MM.1S (cell line): ENCODE measurements around the gene ETV5.

ENCODE experiments used
- DNase-seq: peaks from one replicate; pipeline ENCODE4 v3.0.0-alpha.2; 2015
- H2AFZ ChIP-seq: fragments of 300-600 bp; sonication (generic); 2 replicates; pipeline ENCODE4 v1.6.0; 2016; ENCODE audit warnings: antibody characterized with exemption, low read length
- H3F3A ChIP-seq: fragments of 300-600 bp; sonication (generic); 2 replicates; pipeline ENCODE4 v1.6.1; 2016; ENCODE audit warnings: mild to moderate bottlenecking, antibody characterized with exemption, low read length, moderate library complexity, mixed read lengths; ENCODE audit not compliant: insufficient read depth
- H3K27ac ChIP-seq: fragments of 300-600 bp; sonication (generic); 2 replicates; pipeline ENCODE4 v1.5.1; 2016; ENCODE audit warnings: mild to moderate bottlenecking, low read length
- H3K27me3 ChIP-seq: fragments of 300-600 bp; sonication (generic); replicated peaks from 2 replicates; pipeline ENCODE4 v1.6.0; 2016; ENCODE audit warnings: low read length; ENCODE audit not compliant: insufficient read depth
- H3K36me3 ChIP-seq: fragments of 300-600 bp; sonication (generic); replicated peaks from 2 replicates; pipeline ENCODE4 v1.6.1; 2016; ENCODE audit warnings: mild to moderate bottlenecking, low read length, mixed read lengths; ENCODE audit not compliant: insufficient read depth
- H3K4me1 ChIP-seq: fragments of 300-600 bp; sonication (generic); 2 replicates; pipeline ENCODE4 v1.6.1; 2016; ENCODE audit warnings: low read length, mixed read lengths
- H3K4me2 ChIP-seq: fragments of 300-600 bp; sonication (generic); 2 replicates; pipeline ENCODE4 v1.6.0; 2016; ENCODE audit warnings: low read depth, low read length
- H3K4me3 ChIP-seq: fragments of 300-600 bp; sonication (generic); 2 replicates; pipeline ENCODE4 v1.5.1; 2016; ENCODE audit warnings: low read length, mixed read lengths
- H3K79me2 ChIP-seq: fragments of 300-600 bp; sonication (generic); 2 replicates; pipeline ENCODE4 v1.6.1; 2016; ENCODE audit warnings: mixed run types, low read length, mixed read lengths
- H3K9ac ChIP-seq: fragments of 300-600 bp; sonication (generic); 2 replicates; pipeline ENCODE4 v1.6.1; 2016; ENCODE audit warnings: low read length, mixed read lengths
- H3K9me2 ChIP-seq: fragments of 300-600 bp; sonication (generic); replicated peaks from 2 replicates; pipeline ENCODE4 v1.6.1; 2016; ENCODE audit warnings: mild to moderate bottlenecking, low read length, mixed read lengths; ENCODE audit not compliant: insufficient read depth
- H3K9me3 ChIP-seq: fragments of 300-600 bp; sonication (generic); replicated peaks from 2 replicates; pipeline ENCODE4 v1.6.1; 2016; ENCODE audit warnings: mild to moderate bottlenecking, low read length, mixed read lengths; ENCODE audit not compliant: insufficient read depth
- H4K20me1 ChIP-seq: fragments of 300-600 bp; sonication (generic); 2 replicates; pipeline ENCODE4 v1.6.1; 2016; ENCODE audit warnings: mild to moderate bottlenecking, low read length, moderate library complexity, mixed read lengths; ENCODE audit not compliant: insufficient read depth
- EZH2 ChIP-seq: fragments of 300-600 bp; sonication (generic); optimal IDR thresholded peaks from 2 replicates; pipeline ENCODE3; 2017; ENCODE audit warnings: low read depth, mild to moderate bottlenecking, antibody characterized with exemption, low read length, mixed read lengths
- EZH2phosphoT487 ChIP-seq: fragments of 300-600 bp; sonication (generic); IDR thresholded peaks from 2 replicates; pipeline ENCODE4 v1.6.1; 2018; ENCODE audit warnings: antibody characterized with exemption, low read length
- TF ChIP-seq, protein P1 (sequence below): fragments of 300-600 bp; sonication (generic); IDR thresholded peaks from 2 replicates; pipeline ENCODE4 v1.5.1; 2016; ENCODE audit warnings: antibody characterized with exemption, low read length, mixed read lengths

The ETV5 gene

DNA sequence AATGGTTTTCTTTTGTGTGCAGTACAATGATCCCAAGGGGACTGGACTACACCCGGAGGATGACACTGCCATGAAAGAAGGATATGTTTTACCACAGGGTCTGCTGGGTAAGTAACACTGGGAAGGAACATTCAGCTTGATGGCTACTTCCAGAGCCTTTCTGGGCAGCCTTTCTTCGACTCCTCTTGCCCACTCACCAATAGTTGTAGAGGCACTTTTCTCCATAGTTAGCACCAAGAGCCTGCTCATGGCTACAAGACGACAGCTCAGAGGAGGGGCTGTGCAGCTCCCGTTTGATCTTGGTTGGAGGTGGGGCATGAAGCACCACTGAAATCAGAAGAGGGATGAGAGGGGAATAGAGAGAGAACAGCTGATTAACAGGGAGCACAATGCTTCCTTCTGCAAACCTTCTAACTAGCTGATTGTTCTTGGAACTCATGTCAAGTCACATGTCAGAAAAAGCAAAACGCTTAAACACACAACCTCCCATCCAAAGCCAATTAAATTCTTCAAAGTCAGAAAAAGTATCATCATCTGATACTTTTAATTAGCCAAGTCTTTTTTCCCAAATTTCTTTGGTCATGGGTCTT, 27.9 kb downstream of the ETV5 start:
- TF ChIP-seq, protein P1, sequence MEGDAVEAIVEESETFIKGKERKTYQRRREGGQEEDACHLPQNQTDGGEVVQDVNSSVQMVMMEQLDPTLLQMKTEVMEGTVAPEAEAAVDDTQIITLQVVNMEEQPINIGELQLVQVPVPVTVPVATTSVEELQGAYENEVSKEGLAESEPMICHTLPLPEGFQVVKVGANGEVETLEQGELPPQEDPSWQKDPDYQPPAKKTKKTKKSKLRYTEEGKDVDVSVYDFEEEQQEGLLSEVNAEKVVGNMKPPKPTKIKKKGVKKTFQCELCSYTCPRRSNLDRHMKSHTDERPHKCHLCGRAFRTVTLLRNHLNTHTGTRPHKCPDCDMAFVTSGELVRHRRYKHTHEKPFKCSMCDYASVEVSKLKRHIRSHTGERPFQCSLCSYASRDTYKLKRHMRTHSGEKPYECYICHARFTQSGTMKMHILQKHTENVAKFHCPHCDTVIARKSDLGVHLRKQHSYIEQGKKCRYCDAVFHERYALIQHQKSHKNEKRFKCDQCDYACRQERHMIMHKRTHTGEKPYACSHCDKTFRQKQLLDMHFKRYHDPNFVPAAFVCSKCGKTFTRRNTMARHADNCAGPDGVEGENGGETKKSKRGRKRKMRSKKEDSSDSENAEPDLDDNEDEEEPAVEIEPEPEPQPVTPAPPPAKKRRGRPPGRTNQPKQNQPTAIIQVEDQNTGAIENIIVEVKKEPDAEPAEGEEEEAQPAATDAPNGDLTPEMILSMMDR, result no peak
- TF ChIP-seq EZH2 (no peak), EZH2phosphoT487 (no peak)

DNA sequence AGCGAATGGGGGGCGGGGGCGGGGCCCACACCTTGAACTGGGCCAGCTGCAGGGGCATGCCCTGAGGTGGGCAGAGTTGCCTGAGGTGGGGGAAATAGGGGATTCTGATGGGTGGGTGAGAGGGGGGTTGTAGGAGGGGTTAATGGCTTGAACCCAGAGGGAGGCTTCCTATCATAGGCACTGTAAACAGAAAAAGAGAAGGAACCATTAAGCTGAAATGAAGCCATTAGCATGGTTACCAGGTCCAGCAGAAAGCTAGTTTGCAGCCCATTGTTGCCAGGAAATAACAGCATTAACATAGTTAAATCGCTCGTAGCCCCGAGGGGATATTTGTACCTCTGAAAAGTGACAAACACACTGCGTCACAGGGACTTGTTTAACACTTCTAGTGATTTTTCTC, 29.0 kb downstream of the ETV5 start:
- Histone ChIP-seq H3K4me1 (peaks cover 5% of the 10 kb centered on the region; the same call in 1 of the 2 replicates), H3K36me3 (no peaks in the 10 kb centered on the region), H3K4me3 (no peak overlapping the region), H4K20me1 (no peaks in the 10 kb centered on the region), H3K27ac (no peak overlapping the region), H3K9me2 (no peaks in the 10 kb centered on the region), H3K9ac (no peak overlapping the region), H3K9me3 (no peaks in the 10 kb centered on the region), H2AFZ (no peak overlapping the region), H3K27me3 (no peaks in the 10 kb centered on the region), H3K4me2 (peak overlapping the region; percentile 27), H3F3A (no peaks in the 10 kb centered on the region), H3K79me2 (no peaks in the 10 kb centered on the region)
- peak; percentile 18 for DNase-seq
- TF ChIP-seq EZH2phosphoT487 (no peak), EZH2 (no peak)
- TF ChIP-seq, protein P1, result no peak

More for the DNA sequence above, 27.9 kb downstream of the ETV5 start:
- no peaks in the 10 kb centered on the region for H3K79me2 ChIP-seq
- no peak overlapping the region for H3K4me3 ChIP-seq
- no peak overlapping the region for H3K27ac ChIP-seq
- H3K36me3 ChIP-seq, result no peaks in the 10 kb centered on the region
- no peaks in the 10 kb centered on the region for H3K9me2 ChIP-seq
- no peaks in the 10 kb centered on the region for H4K20me1 ChIP-seq
- H3K9me3 ChIP-seq, result no peaks in the 10 kb centered on the region
- no peak overlapping the region for H2AFZ ChIP-seq
- H3K4me2 ChIP-seq, result no peak overlapping the region
- no peak overlapping the region for H3K9ac ChIP-seq
- DNase-seq, result no peak
- H3F3A ChIP-seq, result no peaks in the 10 kb centered on the region
- H3K27me3 ChIP-seq, result no peaks in the 10 kb centered on the region
- H3K4me1 ChIP-seq, result peaks cover 5% of the 10 kb centered on the region; the same call in 1 of the 2 replicates

DNA sequence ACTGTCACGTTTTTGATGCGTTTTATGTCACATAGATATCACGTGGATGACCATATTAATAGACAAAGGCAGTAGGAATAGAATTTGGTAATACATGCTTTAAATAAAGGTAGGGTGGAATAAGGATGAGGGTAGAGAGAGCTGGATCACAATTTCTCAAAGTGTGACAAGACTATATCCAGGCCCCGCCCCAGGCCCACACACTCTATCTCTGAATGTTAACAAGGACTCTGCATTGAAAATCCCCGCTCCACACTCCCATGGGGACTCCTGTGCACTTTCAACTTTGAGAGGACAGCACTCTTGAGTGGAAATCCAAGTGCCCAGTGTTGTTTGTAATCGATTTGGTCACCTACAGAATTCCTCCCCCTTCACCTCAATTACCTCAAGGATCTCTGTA, 31.4 kb downstream of the ETV5 start:
- H3K27ac ChIP-seq, result no peak overlapping the region
- H3K9me3 ChIP-seq, result no peaks in the 10 kb centered on the region
- no peak overlapping the region for H3K4me2 ChIP-seq
- H3K4me3 ChIP-seq, result no peak overlapping the region
- H3K9me2 ChIP-seq, result no peaks in the 10 kb centered on the region
- TF ChIP-seq, protein P1, result no peak
- no peak for TF ChIP-seq EZH2
- no peak for TF ChIP-seq EZH2phosphoT487
- no peak for DNase-seq
- H3K9ac ChIP-seq, result no peak overlapping the region
- no peaks in the 10 kb centered on the region for H3K27me3 ChIP-seq
- H3K79me2 ChIP-seq, result no peaks in the 10 kb centered on the region
- H3K4me1 ChIP-seq, result peaks cover 5% of the 10 kb centered on the region; the same call in 1 of the 2 replicates
- H3F3A ChIP-seq, result no peaks in the 10 kb centered on the region
- no peaks in the 10 kb centered on the region for H4K20me1 ChIP-seq
- no peak overlapping the region for H2AFZ ChIP-seq
- no peaks in the 10 kb centered on the region for H3K36me3 ChIP-seq
